ENCODE results near the gene IMPDH2.

Gene IMPDH2

GRCh38 chr3:49023775-49024174 is 5.4 kb downstream of the IMPDH2 start:
- H3K79me2 ChIP-seq (ENCODE audit: low read length), result peaks cover 84% of the 10 kb centered on the region
- no peak for DNase-seq
- H3K4me2 ChIP-seq (ENCODE audit: low read depth, low read length), result no peak overlapping the region
- H2AFZ ChIP-seq (ENCODE audit: low read length), result no peak overlapping the region
- TF ChIP-seq EZH2 (optimal IDR thresholded peaks at IDR 0.05; ENCODE audit: low read depth, low read length) (no peak), EZH2phosphoT487 (IDR thresholded peaks at IDR 0.05; ENCODE audit: low read length) (no peak), CTCF (IDR thresholded peaks at IDR 0.05; ENCODE audit: low read length) (no peak)
- H3K4me3 ChIP-seq (ENCODE audit: low read length), result no peak overlapping the region
- no peaks in the 10 kb centered on the region for H4K20me1 ChIP-seq (ENCODE audit: insufficient read depth, low read length)
- H3K4me1 ChIP-seq (ENCODE audit: low read length), result peaks cover 59% of the 10 kb centered on the region
- H3K9me3 ChIP-seq (replicated peaks; ENCODE audit: insufficient read depth, low read length), result no peaks in the 10 kb centered on the region
- H3K27me3 ChIP-seq (replicated peaks; ENCODE audit: insufficient read depth, low read length), result no peaks in the 10 kb centered on the region
- peaks cover 78% of the 10 kb centered on the region for H3F3A ChIP-seq (ENCODE audit: insufficient read depth, low read length)
- H3K9ac ChIP-seq (ENCODE audit: low read length), result 0 out of 2 replicates have a peak overlapping the region, but pooled peaks have one; percentile 1
- no peaks in the 10 kb centered on the region for H3K9me2 ChIP-seq (replicated peaks; ENCODE audit: insufficient read depth, low read length)
- H3K36me3 ChIP-seq (replicated peaks; ENCODE audit: insufficient read depth, low read length), result peaks cover 9% of the 10 kb centered on the region; the same call in 1 of the 2 replicates
- no peak overlapping the region for H3K27ac ChIP-seq (ENCODE audit: low read length)

GRCh38 chr3:49022688-49023171 is 6.5 kb downstream of the IMPDH2 start:
- H3K4me1 ChIP-seq (ENCODE audit: low read length), result peaks cover 53% of the 10 kb centered on the region
- peaks cover 79% of the 10 kb centered on the region for H3F3A ChIP-seq (ENCODE audit: insufficient read depth, low read length)
- peaks cover 74% of the 10 kb centered on the region for H3K79me2 ChIP-seq (ENCODE audit: low read length)
- no peaks in the 10 kb centered on the region for H3K27me3 ChIP-seq (replicated peaks; ENCODE audit: insufficient read depth, low read length)
- peak overlapping the region; percentile 93 for H3K4me3 ChIP-seq (ENCODE audit: low read length)
- peak; percentile 42 for DNase-seq
- H3K9ac ChIP-seq (ENCODE audit: low read length), result peak overlapping the region; percentile 97
- no peak overlapping the region for H2AFZ ChIP-seq (ENCODE audit: low read length)
- H3K36me3 ChIP-seq (replicated peaks; ENCODE audit: insufficient read depth, low read length), result peaks cover 9% of the 10 kb centered on the region; the same call in 1 of the 2 replicates
- H4K20me1 ChIP-seq (ENCODE audit: insufficient read depth, low read length), result no peaks in the 10 kb centered on the region
- peak overlapping the region; percentile 99 for H3K27ac ChIP-seq (ENCODE audit: low read length)
- H3K9me3 ChIP-seq (replicated peaks; ENCODE audit: insufficient read depth, low read length), result no peaks in the 10 kb centered on the region
- peak overlapping the region; percentile 95 for H3K4me2 ChIP-seq (ENCODE audit: low read depth, low read length)
- no peaks in the 10 kb centered on the region for H3K9me2 ChIP-seq (replicated peaks; ENCODE audit: insufficient read depth, low read length)
- no peak for TF ChIP-seq EZH2phosphoT487 (IDR thresholded peaks at IDR 0.05; ENCODE audit: low read length)
- TF ChIP-seq EZH2 (optimal IDR thresholded peaks at IDR 0.05; ENCODE audit: low read depth, low read length), result no peak
- TF ChIP-seq CTCF (IDR thresholded peaks at IDR 0.05; ENCODE audit: low read length), result no peak

GRCh38 chr3:49021813-49022687 is 7.1 kb downstream of the IMPDH2 start, which contains the start of gene NDUFAF3:
NDUFAF3 (plus strand) TSS chr3:49022121; CDS start chr3:49022145, 24 bp downstream.
- TF ChIP-seq CTCF (IDR thresholded peaks at IDR 0.05; ENCODE audit: low read length) (peak; percentile 90), EZH2 (optimal IDR thresholded peaks at IDR 0.05; ENCODE audit: low read depth, low read length) (no peak)
- H3K27me3 ChIP-seq (replicated peaks; ENCODE audit: insufficient read depth, low read length), result no peaks in the 10 kb centered on the region
- peaks cover 9% of the 10 kb centered on the region; the same call in 1 of the 2 replicates for H3K36me3 ChIP-seq (replicated peaks; ENCODE audit: insufficient read depth, low read length)
- H3K4me3 ChIP-seq (ENCODE audit: low read length), result peak within 1 kb of the TSS; percentile 93
- peak; percentile 96 for DNase-seq
- H3K9ac ChIP-seq (ENCODE audit: low read length), result peak within 1 kb of the TSS; percentile 97
- no peaks in the 10 kb centered on the region for H3K9me2 ChIP-seq (replicated peaks; ENCODE audit: insufficient read depth, low read length)
- peak within 1 kb of the TSS; percentile 80 for H2AFZ ChIP-seq (ENCODE audit: low read length)
- no peaks in the 10 kb centered on the region for H3K9me3 ChIP-seq (replicated peaks; ENCODE audit: insufficient read depth, low read length)
- H3K4me2 ChIP-seq (ENCODE audit: low read depth, low read length), result peak within 1 kb of the TSS; percentile 95
- peak within 1 kb of the TSS; percentile 99 for H3K27ac ChIP-seq (ENCODE audit: low read length)
- H4K20me1 ChIP-seq (ENCODE audit: insufficient read depth, low read length), result no peaks in the 10 kb centered on the region
- H3F3A ChIP-seq (ENCODE audit: insufficient read depth, low read length), result peaks cover 79% of the 10 kb centered on the region
- peaks cover 67% of the 10 kb centered on the region for H3K79me2 ChIP-seq (ENCODE audit: low read length)
- peaks cover 51% of the 10 kb centered on the region for H3K4me1 ChIP-seq (ENCODE audit: low read length)

Data from MM.1S (cell line).